CD4-positive, alpha-beta T cell treated with Interleukin-4 for 1 hour (primary cell): ENCODE results near the gene TMEM258.
A peak's percentile ranks its signal among the peaks of the same experiment; 100 is the strongest.

Experiments
- DNase-seq, 2 donors: peaks; one replicate each; pipeline ENCODE4 v3.0.0-alpha.2; 2020 to 2022

TMEM258 gene

GRCh38 chr11:61754534-61755482 lies 37.6 kb downstream of the TMEM258 start:
- no peak for DNase-seq

GRCh38 chr11:61753672-61754071 lies 38.7 kb downstream of the TMEM258 start:
- DNase-seq: no peak

- no peak for DNase-seq
These were observed 39.4 kb downstream of the TMEM258 start for GRCh38 chr11:61752925-61753521.

- DNase-seq: peak; percentile 40 to 53
These were observed 40.1 kb downstream of the TMEM258 start, which contains the start of gene MYRF for GRCh38 chr11:61752117-61752924. TSS of gene MYRF (plus strand) at chr11:61752636. CDS start at chr11:61752745, 109 bp downstream.

- no peak for DNase-seq
These were observed 41.0 kb downstream of the TMEM258 start for GRCh38 chr11:61751384-61751783.

- DNase-seq: no peak
These were observed 41.6 kb downstream of the TMEM258 start for GRCh38 chr11:61750631-61751273.

- no peak for DNase-seq
These were observed 42.7 kb downstream of the TMEM258 start for GRCh38 chr11:61749591-61750217.

- no peak for DNase-seq
These were observed 44.5 kb downstream of the TMEM258 start for GRCh38 chr11:61747967-61748285.

GRCh38 chr11:61747192-61747966 lies 45.0 kb downstream of the TMEM258 start:
- DNase-seq: peak; percentile 27 to 35

- no peak for DNase-seq
These were observed 45.8 kb downstream of the TMEM258 start for GRCh38 chr11:61746442-61747191.

- no peak for DNase-seq
These were observed 46.5 kb downstream of the TMEM258 start for GRCh38 chr11:61745781-61746441.

GRCh38 chr11:61744609-61745156 lies 47.7 kb downstream of the TMEM258 start:
- no peak for DNase-seq

- no peak for DNase-seq
These were observed 48.2 kb downstream of the TMEM258 start for GRCh38 chr11:61744181-61744580.

GRCh38 chr11:61743486-61744095 lies 48.8 kb downstream of the TMEM258 start:
- no peak for DNase-seq

GRCh38 chr11:61742391-61742790 lies 50.0 kb downstream of the TMEM258 start:
- peak in 1 of 2 donors; percentile 20 for DNase-seq

GRCh38 chr11:61739966-61740365 lies 52.4 kb downstream of the TMEM258 start:
- DNase-seq: no peak

- DNase-seq: no peak
These were observed 53.0 kb downstream of the TMEM258 start for GRCh38 chr11:61739413-61739812.
